Kidney (tissue), 14 donors: Measurements from ENCODE around the gene GALNT18. TPM values are rescaled to one million over a fixed set of nuclear protein-coding genes. Genes with fewer than 3 reads are reported as not detected.

Experiments used
- DNase-seq, 5 donors: peaks; one replicate each; pipeline ENCODE4 v3.0.0-alpha.2; 2013 to 2020
- FAIRE-seq: peaks from 2 replicates; lab custom pipeline; 2012; peaks lifted over from hg19 to GRCh38; lab: Jason Lieb, UNC
- H3K27ac ChIP-seq, 2 donors: one replicate each; pipeline ENCODE4 v1.7.0; 2013; ENCODE audit warnings: low read depth in 2 of 2, low read length in 2 of 2, inconsistent platforms in 1 of 2
- H3K27me3 ChIP-seq: one replicate; pipeline ENCODE4 v1.7.1; 2013; ENCODE audit warnings: low read length, inconsistent platforms; ENCODE audit not compliant: control insufficient read depth, insufficient read depth
- H3K36me3 ChIP-seq, 3 donors: one replicate each; pipeline versions ENCODE4 v1.7.0 to v1.7.1; 2013; ENCODE audit warnings: low read length in 3 of 3, control low read depth in 1 of 3, inconsistent platforms in 1 of 3; ENCODE audit not compliant: insufficient read depth in 3 of 3, control insufficient read depth in 2 of 3
- H3K4me1 ChIP-seq, 3 donors: one replicate each; pipeline versions ENCODE4 v1.7.0 to v1.7.1; 2013; ENCODE audit warnings: low read length in 3 of 3, inconsistent platforms in 1 of 3, low read depth in 1 of 3; ENCODE audit not compliant: control insufficient read depth in 2 of 3, insufficient read depth in 2 of 3
- H3K4me3 ChIP-seq, 3 donors: one replicate each; pipeline versions ENCODE4 v1.7.0 to v1.8.1; 2013; ENCODE audit warnings: low read length in 3 of 3, control low read depth in 1 of 3, inconsistent platforms in 1 of 3
- H3K9ac ChIP-seq, 3 donors: one replicate each; pipeline versions ENCODE4 v1.7.0 to v1.7.1; 2013; ENCODE audit warnings: low read length in 3 of 3, control low read depth in 1 of 3, inconsistent platforms in 1 of 3
- H3K9me3 ChIP-seq, 3 donors: one replicate each; pipeline versions ENCODE4 v1.7.0 to v1.7.1; 2013; ENCODE audit warnings: low read length in 3 of 3, control low read depth in 1 of 3, inconsistent platforms in 1 of 3; ENCODE audit not compliant: control insufficient read depth in 2 of 3, insufficient read depth in 1 of 3
- intact Hi-C: fragments of 100-400 bp; cut with DNase I; formaldehyde crosslinking; loops from one replicate; pipeline ENCODE4 v1.11.1; 2022
- polyA plus RNA-seq: library from polyadenylated mRNA; stranded (reverse); fragments of 350-450 nt; fragmentation: Illumina TruSeq; extraction: RNeasy Lipid Tissue Mini Kit (QIAGEN cat#74804); gene quantifications from one replicate; pipeline ENCODE4 v1.2.3, GENCODE V29; 2014; ENCODE audit warnings: low read depth, low replicate concordance; ENCODE audit not compliant: insufficient read depth
- total RNA-seq: library from RNA; stranded (reverse); fragmentation: NEBNext Ultra II Directional; extraction: Animal tissue kit (Norgen Biotek cat#: 25700); gene quantifications from one replicate; pipeline ENCODE4 v1.2.1, GENCODE V29; 2021
- TF ChIP-seq, protein P1 (sequence below): IDR thresholded peaks from 3 replicates; pipeline ENCODE4 v1.5.1; 2012; ENCODE audit warnings: mild to moderate bottlenecking, moderate library complexity, borderline replicate concordance; ENCODE audit not compliant: insufficient read depth; ENCODE audit errors: extremely low read depth
- donor health status: control.
- donor health status: control.
- donor health status: control.
- donor health status: control.
- donor health status: control.
- donor health status: DM: yes; HTN: yes; CAD: no.
- donor health status: Normal renal cell carcinoma (clear cell type).

The GALNT18 gene
- total and polyA plus RNA-seq, 2 donors from 2014 or later = 27.2 to 42.1 TPM

- H3K27ac ChIP-seq = no peak overlapping the region
- peaks cover 0 to 31% (median 8%) of the 10 kb centered on the region in 3 donors for H3K4me1 ChIP-seq
- no peak for FAIRE-seq
Measured at GRCh38 chr11:11567936-11568650, 53.7 kb downstream of the GALNT18 start.

DNA sequence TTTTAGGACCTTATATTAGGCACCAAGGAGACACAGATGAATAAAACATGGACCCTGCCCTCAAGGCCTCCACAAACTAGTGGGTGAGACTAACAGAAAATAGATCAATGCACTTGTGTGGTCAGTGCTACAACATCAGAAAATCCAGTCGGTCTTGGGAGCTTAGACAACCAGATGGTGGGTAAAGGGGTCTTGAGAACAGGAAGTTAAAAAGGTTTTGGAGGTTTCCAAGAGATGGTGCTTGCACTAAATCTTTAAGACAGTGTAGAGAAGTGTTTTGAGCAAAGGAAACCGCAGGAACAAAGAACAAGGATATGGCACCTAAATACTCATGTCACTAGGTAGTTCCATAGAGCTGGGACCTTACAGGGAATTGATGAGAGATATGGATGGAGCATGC is 56.2 kb downstream of the GALNT18 start:
- H3K4me1 ChIP-seq = peaks cover 0 to 21% (median 9%) of the 10 kb centered on the region in 3 donors

More at GRCh38 chr11:11567936-11568650, 53.7 kb downstream of the GALNT18 start:
- no peak overlapping the region for H3K9ac ChIP-seq
- no peaks in the 10 kb centered on the region for H3K36me3 ChIP-seq
- H3K27me3 ChIP-seq = no peaks in the 10 kb centered on the region
- H3K4me3 ChIP-seq = no peak overlapping the region
- intact Hi-C loops = no loop called here
- H3K9me3 ChIP-seq = no peaks in the 10 kb centered on the region
- DNase-seq = no peak
- TF ChIP-seq, protein P1, sequence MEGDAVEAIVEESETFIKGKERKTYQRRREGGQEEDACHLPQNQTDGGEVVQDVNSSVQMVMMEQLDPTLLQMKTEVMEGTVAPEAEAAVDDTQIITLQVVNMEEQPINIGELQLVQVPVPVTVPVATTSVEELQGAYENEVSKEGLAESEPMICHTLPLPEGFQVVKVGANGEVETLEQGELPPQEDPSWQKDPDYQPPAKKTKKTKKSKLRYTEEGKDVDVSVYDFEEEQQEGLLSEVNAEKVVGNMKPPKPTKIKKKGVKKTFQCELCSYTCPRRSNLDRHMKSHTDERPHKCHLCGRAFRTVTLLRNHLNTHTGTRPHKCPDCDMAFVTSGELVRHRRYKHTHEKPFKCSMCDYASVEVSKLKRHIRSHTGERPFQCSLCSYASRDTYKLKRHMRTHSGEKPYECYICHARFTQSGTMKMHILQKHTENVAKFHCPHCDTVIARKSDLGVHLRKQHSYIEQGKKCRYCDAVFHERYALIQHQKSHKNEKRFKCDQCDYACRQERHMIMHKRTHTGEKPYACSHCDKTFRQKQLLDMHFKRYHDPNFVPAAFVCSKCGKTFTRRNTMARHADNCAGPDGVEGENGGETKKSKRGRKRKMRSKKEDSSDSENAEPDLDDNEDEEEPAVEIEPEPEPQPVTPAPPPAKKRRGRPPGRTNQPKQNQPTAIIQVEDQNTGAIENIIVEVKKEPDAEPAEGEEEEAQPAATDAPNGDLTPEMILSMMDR = no peak

GRCh38 chr11:11563200-11563975 is 58.4 kb downstream of the GALNT18 start:
- no peaks in the 10 kb centered on the region for H3K36me3 ChIP-seq
- no peak for FAIRE-seq
- peak overlapping the region in 1 of 2 donors; percentile 27 for H3K27ac ChIP-seq
- intact Hi-C loops = no loop called here
- peaks cover 4 to 8% (median 5%) of the 10 kb centered on the region in 3 donors for H3K4me1 ChIP-seq
- no peak overlapping the region for H3K4me3 ChIP-seq
- no peaks in the 10 kb centered on the region for H3K9me3 ChIP-seq
- no peaks in the 10 kb centered on the region for H3K27me3 ChIP-seq
- no peak overlapping the region for H3K9ac ChIP-seq
- TF ChIP-seq, protein P1 = no peak
- DNase-seq = peak in 2 of 5 donors; percentile 64 to 72

More for the DNA sequence above, 56.2 kb downstream of the GALNT18 start:
- H3K9me3 ChIP-seq = no peaks in the 10 kb centered on the region
- TF ChIP-seq, protein P1 = no peak
- no peak overlapping the region for H3K4me3 ChIP-seq
- H3K9ac ChIP-seq = no peak overlapping the region
- H3K27me3 ChIP-seq = no peaks in the 10 kb centered on the region
- no peak for FAIRE-seq
- intact Hi-C loops = no loop called here
- no peaks in the 10 kb centered on the region for H3K36me3 ChIP-seq
- no peak overlapping the region for H3K27ac ChIP-seq
- no peak for DNase-seq
